Stimulated activated CD8-positive, alpha-beta memory T cell treated with anti-CD3 and anti-CD28 coated beads, Interleukin-15, amount 100 ng/mL, for 48 hours (primary cell): Measurements from ENCODE around the gene S100A5.
A peak's percentile ranks its signal among the peaks of the same experiment; 100 is the strongest.

Experiments
- DNase-seq, 2 donors: peaks; one replicate each; pipeline ENCODE4 v3.0.0-alpha.2; 2020; ENCODE audit warnings: low read depth in 2 of 2

Gene S100A5

GRCh38 chr1:153547560-153548551 is 7.1 kb upstream of the S100A5 start:
- no peak for DNase-seq

- DNase-seq, result no peak
Measured at GRCh38 chr1:153546796-153547559, 6.2 kb upstream of the S100A5 start.

GRCh38 chr1:153546371-153546770 is 5.6 kb upstream of the S100A5 start:
- DNase-seq, result no peak

- peak; percentile 84 to 93 for DNase-seq
Measured at GRCh38 chr1:153545067-153546055, 4.6 kb upstream of the S100A5 start, which contains the start of gene S100A4. Gene S100A4, minus strand, starts transcription at chr1:153545806. Its CDS starts 1,012 bp downstream, at chr1:153544794.

- no peak for DNase-seq
Measured at GRCh38 chr1:153544453-153545066, 3.8 kb upstream of the S100A5 start.

- DNase-seq, result no peak
Measured at GRCh38 chr1:153543736-153544135, 3.0 kb upstream of the S100A5 start.

- no peak for DNase-seq
Measured at GRCh38 chr1:153542956-153543711, 2.4 kb upstream of the S100A5 start.

GRCh38 chr1:153541641-153542590 is 1.2 kb upstream of the S100A5 start:
- DNase-seq, result no peak

- DNase-seq, result no peak
Measured at GRCh38 chr1:153539395-153540093, 1.2 kb downstream of the S100A5 start.

GRCh38 chr1:153538315-153538821 is 2.4 kb downstream of the S100A5 start:
- no peak for DNase-seq

- DNase-seq, result no peak
Measured at GRCh38 chr1:153537376-153537730, 3.4 kb downstream of the S100A5 start.

- no peak for DNase-seq
Measured at GRCh38 chr1:153536671-153537375, 3.9 kb downstream of the S100A5 start.

- peak; percentile 74 to 76 for DNase-seq
Measured at GRCh38 chr1:153536012-153536670, 4.6 kb downstream of the S100A5 start.

GRCh38 chr1:153535242-153536011 is 5.3 kb downstream of the S100A5 start, which contains the start of gene S100A6:
Gene S100A6, minus strand, starts transcription at chr1:153535991. Its CDS starts 652 bp downstream, at chr1:153535339.
- peak in 1 of 2 donors; percentile 21 for DNase-seq

- DNase-seq, result no peak
Measured at GRCh38 chr1:153534925-153535241, 5.9 kb downstream of the S100A5 start.

- DNase-seq, result no peak
Measured at GRCh38 chr1:153534226-153534924, 6.4 kb downstream of the S100A5 start.
